Activated naive CD4-positive, alpha-beta T cell treated with Interleukin-2 at 50 U/mL for 16 hours (primary cell): Measurements from ENCODE around the gene NELL1.

Source experiments
- DNase-seq: peaks from one replicate; pipeline ENCODE4 v3.0.0-alpha.2; 2020

NELL1 gene

GRCh38 chr11:20668844-20669819 lies at the start of gene NELL1:
Gene NELL1, plus strand, starts transcription at chr11:20669586.
- DNase-seq: no peak

GRCh38 chr11:20620988-20621387 lies 48.4 kb upstream of the NELL1 start:
- DNase-seq: no peak

- no peak for DNase-seq
Measured at GRCh38 chr11:20621679-20622078, 47.7 kb upstream of the NELL1 start.

- DNase-seq: no peak
Measured at GRCh38 chr11:20623252-20623651, 46.1 kb upstream of the NELL1 start.

GRCh38 chr11:20626279-20626678 lies 43.1 kb upstream of the NELL1 start:
- DNase-seq: no peak

GRCh38 chr11:20627026-20627425 lies 42.4 kb upstream of the NELL1 start:
- DNase-seq: no peak

- DNase-seq: no peak
Measured at GRCh38 chr11:20627701-20628100, 41.7 kb upstream of the NELL1 start.

GRCh38 chr11:20631519-20632168 lies 37.7 kb upstream of the NELL1 start:
- no peak for DNase-seq

GRCh38 chr11:20632169-20632532 lies 37.2 kb upstream of the NELL1 start:
- DNase-seq: no peak

GRCh38 chr11:20634044-20634443 lies 35.3 kb upstream of the NELL1 start:
- DNase-seq: no peak

GRCh38 chr11:20634781-20635180 lies 34.6 kb upstream of the NELL1 start:
- DNase-seq: no peak

GRCh38 chr11:20638074-20638473 lies 31.3 kb upstream of the NELL1 start:
- DNase-seq: no peak

GRCh38 chr11:20639688-20640087 lies 29.7 kb upstream of the NELL1 start:
- no peak for DNase-seq

- no peak for DNase-seq
Measured at GRCh38 chr11:20640401-20640800, 29.0 kb upstream of the NELL1 start.

- no peak for DNase-seq
Measured at GRCh38 chr11:20644360-20644759, 25.0 kb upstream of the NELL1 start.

GRCh38 chr11:20647976-20648565 lies 21.3 kb upstream of the NELL1 start:
- peak; percentile 16 for DNase-seq

- no peak for DNase-seq
Measured at GRCh38 chr11:20652150-20652806, 17.1 kb upstream of the NELL1 start.

- DNase-seq: no peak
Measured at GRCh38 chr11:20654038-20654437, 15.3 kb upstream of the NELL1 start.

- DNase-seq: no peak
Measured at GRCh38 chr11:20656901-20657300, 12.5 kb upstream of the NELL1 start.

- DNase-seq: no peak
Measured at GRCh38 chr11:20658135-20658534, 11.3 kb upstream of the NELL1 start.

- no peak for DNase-seq
Measured at GRCh38 chr11:20661445-20661844, 7.9 kb upstream of the NELL1 start.

- no peak for DNase-seq
Measured at GRCh38 chr11:20661850-20662249, 7.5 kb upstream of the NELL1 start.

GRCh38 chr11:20668131-20668809 lies 1.1 kb upstream of the NELL1 start:
- no peak for DNase-seq
